Gastrocnemius medialis (tissue), 4 donors: ENCODE results near the gene RB1.

Experiments used
- POLR2A ChIP-seq, 2 donors: fragments of 450-650 bp; IDR thresholded peaks; one replicate each; pipeline ENCODE4 v1.6.1; 2017; ENCODE audit warnings: antibody characterized with exemption in 2 of 2, mild to moderate bottlenecking in 2 of 2, moderate library complexity in 2 of 2
- TF ChIP-seq, protein P1 (sequence below), 5 experiments: fragments of 450-650 bp in 3 of 5; fragments of 200-600 bp in 2 of 5; sonication (generic) in 2 of 5; IDR thresholded peaks in 4 of 5; conservative IDR thresholded peaks in 1 of 5; 1 replicate in 4 of 5; 2 replicates in 1 of 5; pipeline ENCODE4 v1.5.1; 2016 to 2019; ENCODE audit warnings: antibody characterized with exemption in 5 of 5, mild to moderate bottlenecking in 3 of 5, moderate library complexity in 3 of 5

DNA sequence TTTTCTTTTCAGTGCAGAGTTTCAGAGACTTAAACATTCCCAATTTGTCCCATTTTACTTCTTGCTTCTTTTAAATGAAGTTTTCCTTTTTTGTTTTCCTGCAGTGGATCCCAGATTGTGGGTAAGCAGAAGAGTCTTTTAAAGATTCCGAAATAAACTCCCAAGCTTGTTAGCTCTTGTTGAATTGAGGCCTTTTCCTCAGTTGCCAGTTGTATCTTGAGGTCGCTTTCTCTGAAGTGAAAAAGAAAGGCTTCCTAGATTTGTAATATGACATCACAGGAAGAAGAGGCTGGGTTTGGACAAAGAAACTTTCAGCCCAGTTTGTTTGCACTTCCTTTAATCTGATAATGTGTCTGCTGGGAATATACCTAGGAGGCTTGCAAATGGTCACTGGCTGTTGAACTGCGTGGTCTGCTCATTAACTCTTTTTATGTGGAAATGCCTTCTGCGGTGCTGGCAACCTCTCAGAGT, 109.4 kb downstream of the RB1 start, which contains the start of gene LPAR6:
- TF ChIP-seq, protein P1, sequence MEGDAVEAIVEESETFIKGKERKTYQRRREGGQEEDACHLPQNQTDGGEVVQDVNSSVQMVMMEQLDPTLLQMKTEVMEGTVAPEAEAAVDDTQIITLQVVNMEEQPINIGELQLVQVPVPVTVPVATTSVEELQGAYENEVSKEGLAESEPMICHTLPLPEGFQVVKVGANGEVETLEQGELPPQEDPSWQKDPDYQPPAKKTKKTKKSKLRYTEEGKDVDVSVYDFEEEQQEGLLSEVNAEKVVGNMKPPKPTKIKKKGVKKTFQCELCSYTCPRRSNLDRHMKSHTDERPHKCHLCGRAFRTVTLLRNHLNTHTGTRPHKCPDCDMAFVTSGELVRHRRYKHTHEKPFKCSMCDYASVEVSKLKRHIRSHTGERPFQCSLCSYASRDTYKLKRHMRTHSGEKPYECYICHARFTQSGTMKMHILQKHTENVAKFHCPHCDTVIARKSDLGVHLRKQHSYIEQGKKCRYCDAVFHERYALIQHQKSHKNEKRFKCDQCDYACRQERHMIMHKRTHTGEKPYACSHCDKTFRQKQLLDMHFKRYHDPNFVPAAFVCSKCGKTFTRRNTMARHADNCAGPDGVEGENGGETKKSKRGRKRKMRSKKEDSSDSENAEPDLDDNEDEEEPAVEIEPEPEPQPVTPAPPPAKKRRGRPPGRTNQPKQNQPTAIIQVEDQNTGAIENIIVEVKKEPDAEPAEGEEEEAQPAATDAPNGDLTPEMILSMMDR (IDR thresholded peaks at IDR 0.05 in 4 of 5, conservative IDR thresholded peaks at IDR 0.05 in 1 of 5): no peak
- TF ChIP-seq POLR2A (IDR thresholded peaks at IDR 0.05): peak; percentile 60 to 84
